ENCODE results near the gene MPP4. TPM values are rescaled to one million over a fixed set of nuclear protein-coding genes. Genes with fewer than 3 reads are reported as not detected.

MPP4 gene
- total RNA-seq, 3 donors from 2014 or later = 0.25 TPM; not detected in 2

DNA sequence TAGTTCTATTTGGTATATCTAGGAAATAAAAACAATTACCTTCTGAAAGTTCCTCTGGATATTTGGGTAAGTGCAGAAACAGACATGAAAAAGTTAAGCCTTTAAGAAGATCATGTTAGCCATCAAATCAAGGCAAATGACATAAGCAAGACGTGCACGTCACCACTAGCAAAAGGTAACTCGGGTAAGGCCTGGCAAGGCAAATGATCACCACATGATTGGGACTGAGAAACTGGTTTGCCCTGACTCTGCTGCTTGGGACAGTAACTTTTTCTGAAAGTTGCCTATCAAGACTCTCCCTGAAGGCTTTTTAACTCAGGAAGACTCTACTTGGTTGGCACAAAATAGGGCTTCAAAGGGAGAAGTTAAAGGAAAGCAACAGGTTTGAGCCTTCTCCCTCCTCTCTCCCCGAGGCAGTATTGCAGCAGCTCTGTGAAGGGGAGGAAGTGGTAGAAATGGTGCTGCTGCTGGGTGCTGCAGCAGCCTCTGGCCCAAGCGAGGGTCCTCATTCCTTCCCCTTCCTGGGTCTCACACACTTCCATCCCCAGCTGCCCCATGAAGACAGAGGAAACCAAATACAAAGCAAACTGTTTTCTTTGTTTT, 38.0 kb downstream of the MPP4 start:
- ATAC-seq (no peak), DNase-seq (no peak)
- Histone ChIP-seq H3K9me3 (no peaks in the 10 kb centered on the region), H3K4me3 (no peak overlapping the region), H3K4me1 (ENCODE audit: low read depth) (no peaks in the 10 kb centered on the region), H3K36me3 (ENCODE audit: low read depth) (no peaks in the 10 kb centered on the region)
- TF ChIP-seq, protein P1, sequence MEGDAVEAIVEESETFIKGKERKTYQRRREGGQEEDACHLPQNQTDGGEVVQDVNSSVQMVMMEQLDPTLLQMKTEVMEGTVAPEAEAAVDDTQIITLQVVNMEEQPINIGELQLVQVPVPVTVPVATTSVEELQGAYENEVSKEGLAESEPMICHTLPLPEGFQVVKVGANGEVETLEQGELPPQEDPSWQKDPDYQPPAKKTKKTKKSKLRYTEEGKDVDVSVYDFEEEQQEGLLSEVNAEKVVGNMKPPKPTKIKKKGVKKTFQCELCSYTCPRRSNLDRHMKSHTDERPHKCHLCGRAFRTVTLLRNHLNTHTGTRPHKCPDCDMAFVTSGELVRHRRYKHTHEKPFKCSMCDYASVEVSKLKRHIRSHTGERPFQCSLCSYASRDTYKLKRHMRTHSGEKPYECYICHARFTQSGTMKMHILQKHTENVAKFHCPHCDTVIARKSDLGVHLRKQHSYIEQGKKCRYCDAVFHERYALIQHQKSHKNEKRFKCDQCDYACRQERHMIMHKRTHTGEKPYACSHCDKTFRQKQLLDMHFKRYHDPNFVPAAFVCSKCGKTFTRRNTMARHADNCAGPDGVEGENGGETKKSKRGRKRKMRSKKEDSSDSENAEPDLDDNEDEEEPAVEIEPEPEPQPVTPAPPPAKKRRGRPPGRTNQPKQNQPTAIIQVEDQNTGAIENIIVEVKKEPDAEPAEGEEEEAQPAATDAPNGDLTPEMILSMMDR (IDR thresholded peaks at IDR 0.05) = no peak
- intact Hi-C loops (cut with DNase I, micrococcal nuclease) = no loop called here

- H3K9me3 ChIP-seq = no peaks in the 10 kb centered on the region
- no peak overlapping the region for H3K4me3 ChIP-seq
- TF ChIP-seq, protein P1 (IDR thresholded peaks at IDR 0.05) = no peak
- no peaks in the 10 kb centered on the region for H3K4me1 ChIP-seq (ENCODE audit: low read depth)
- intact Hi-C loops (cut with DNase I, micrococcal nuclease) = no loop called here
- no peak for ATAC-seq
- DNase-seq = no peak
- no peaks in the 10 kb centered on the region for H3K36me3 ChIP-seq (ENCODE audit: low read depth)
Measured at GRCh38 chr2:201656740-201657139, 41.7 kb downstream of the MPP4 start.

DNA sequence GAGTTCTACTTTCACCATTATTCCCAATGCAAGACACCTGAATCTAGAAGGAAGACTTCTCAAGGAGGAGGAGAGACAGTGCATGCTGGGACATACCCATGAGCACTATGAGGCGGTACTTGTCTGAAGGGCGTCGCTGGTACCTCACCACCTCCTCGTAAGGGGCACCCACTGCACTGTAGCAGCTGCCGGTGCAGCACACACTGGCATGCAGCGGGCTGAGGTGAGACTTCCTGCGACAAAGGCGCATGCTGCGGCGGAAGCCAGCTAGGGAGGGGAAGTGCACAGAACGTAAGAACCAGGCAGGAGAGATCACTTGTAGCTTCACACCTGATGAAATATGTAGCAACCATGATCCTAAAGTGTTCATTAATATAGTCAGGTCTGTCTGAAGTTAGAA, 42.3 kb downstream of the MPP4 start:
- intact Hi-C loops (cut with DNase I, micrococcal nuclease) = no loop called here
- TF ChIP-seq, protein P1 (IDR thresholded peaks at IDR 0.05) = no peak
- Histone ChIP-seq H3K4me1 (ENCODE audit: low read depth) (no peaks in the 10 kb centered on the region), H3K36me3 (ENCODE audit: low read depth) (no peaks in the 10 kb centered on the region), H3K9me3 (no peaks in the 10 kb centered on the region), H3K4me3 (no peak overlapping the region)
- DNase-seq (no peak), ATAC-seq (peak; percentile 13)

DNA sequence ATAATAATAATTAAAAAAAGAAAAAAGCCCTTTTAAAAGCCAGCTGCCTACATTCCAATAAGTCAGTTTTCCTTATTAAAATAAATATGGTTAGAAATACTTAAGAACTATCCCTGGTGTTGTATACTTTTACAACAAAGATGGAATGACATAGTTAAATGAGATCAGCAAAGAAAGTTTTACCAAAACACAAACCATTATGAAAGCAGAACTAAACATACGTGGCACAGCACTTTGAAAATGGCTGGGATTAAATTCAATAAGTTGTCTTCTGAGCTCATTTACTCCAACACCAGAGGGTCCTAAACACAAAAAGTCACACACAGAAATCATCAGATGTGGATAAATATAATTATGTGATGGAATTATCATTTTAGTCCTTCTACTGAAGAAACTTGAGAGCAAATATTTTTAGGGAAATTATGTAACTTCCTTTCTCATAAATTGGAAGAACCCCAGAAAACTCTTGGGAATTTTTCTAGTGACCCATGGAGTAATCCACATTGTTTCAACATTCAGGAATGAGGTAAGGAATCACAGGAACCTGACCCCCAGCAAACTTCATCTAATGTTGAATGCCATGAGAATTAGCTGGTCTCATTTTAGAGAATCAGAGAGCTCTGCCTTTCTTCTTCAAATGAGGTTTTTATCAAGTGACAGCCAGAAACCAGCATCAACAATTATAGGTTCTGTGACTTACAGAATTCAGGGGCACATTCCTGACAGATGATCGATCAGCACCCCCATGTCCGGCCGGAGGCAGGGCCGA, 43.6 kb downstream of the MPP4 start:
- TF ChIP-seq, protein P1 (IDR thresholded peaks at IDR 0.05) = no peak
- Histone ChIP-seq H3K4me3 (no peak overlapping the region), H3K36me3 (ENCODE audit: low read depth) (no peaks in the 10 kb centered on the region), H3K9me3 (no peaks in the 10 kb centered on the region), H3K4me1 (ENCODE audit: low read depth) (no peaks in the 10 kb centered on the region)
- DNase-seq = no peak
- intact Hi-C loops (cut with DNase I, micrococcal nuclease) = no loop called here
- ATAC-seq = no peak

DNA sequence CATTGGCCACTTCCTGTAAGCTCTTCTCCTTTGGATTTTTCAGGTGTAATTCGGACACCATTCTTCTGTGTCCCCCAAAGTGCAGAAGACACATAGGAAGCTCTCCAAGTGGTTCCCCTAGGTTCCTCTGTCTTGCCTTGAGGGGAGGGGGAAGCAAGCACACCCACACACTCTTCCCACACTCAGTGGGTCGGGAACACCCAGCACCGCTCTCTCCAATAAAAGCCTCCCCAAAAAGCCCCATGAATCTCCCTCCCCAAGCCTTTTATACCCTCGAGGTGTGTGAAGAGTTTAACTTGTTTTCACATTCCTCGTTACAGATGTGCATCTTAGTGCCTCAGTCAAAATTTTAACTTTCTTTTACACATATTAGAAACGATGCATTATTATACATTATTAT, 45.2 kb downstream of the MPP4 start:
- Histone ChIP-seq H3K9me3 (no peaks in the 10 kb centered on the region), H3K4me3 (no peak overlapping the region), H3K36me3 (ENCODE audit: low read depth) (no peaks in the 10 kb centered on the region), H3K4me1 (ENCODE audit: low read depth) (no peaks in the 10 kb centered on the region)
- intact Hi-C loops (cut with DNase I, micrococcal nuclease) = no loop called here
- TF ChIP-seq, protein P1 (IDR thresholded peaks at IDR 0.05) = no peak
- ATAC-seq (no peak), DNase-seq (no peak)
